Right kidney (tissue), 1 donor: Measurements from ENCODE around the gene ART1.

ENCODE experiments used
- DNase-seq: peaks from one replicate; pipeline ENCODE4 v3.0.0-alpha.2; 2016

Gene ART1

GRCh38 chr11:3666023-3666530 lies 21.1 kb downstream of the ART1 start:
- DNase-seq, result no peak

DNA sequence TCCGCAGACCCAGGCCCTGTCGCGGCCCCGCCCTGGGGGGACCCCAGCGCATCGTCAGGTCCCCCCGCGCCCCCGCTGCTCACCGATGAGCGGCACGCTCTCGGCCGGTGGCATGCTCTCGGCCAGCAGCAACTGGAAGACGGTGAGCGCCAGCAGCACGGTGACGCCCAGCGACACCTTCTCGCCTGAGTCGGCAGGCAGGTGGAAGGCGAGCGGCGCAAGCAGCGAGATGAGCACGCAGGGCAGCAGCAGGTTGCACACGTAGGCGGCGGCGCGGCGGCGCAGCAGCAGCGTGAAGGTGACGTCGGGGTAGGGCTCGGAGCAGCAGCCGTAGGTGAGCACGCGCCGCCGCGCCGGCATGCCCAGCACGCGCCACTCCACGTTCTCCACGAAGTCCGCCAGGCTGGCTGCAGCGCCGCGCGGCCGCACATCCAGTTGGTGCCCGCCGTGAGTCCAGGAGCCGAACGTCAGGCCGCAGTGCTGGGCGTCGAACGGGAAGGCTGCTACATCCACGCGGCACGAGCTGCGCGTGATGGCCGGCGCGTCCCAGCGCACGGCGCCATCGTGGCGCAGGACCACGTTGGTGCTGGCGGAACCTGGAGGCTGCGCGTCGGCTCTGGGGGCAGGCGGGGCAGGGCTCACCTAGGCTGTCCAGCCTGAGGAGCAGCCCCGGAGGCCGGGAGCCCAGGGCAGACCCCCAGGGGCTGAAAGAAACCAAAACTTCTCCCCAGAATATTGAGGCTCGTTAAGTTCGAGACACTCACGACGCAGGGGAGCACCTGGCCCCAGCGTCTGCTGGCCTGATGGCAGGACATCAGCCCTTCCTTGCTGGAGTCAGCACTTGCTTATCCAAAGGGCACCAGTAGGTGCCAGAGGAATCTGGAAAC lies 22.5 kb downstream of the ART1 start:
- DNase-seq, result no peak

DNA sequence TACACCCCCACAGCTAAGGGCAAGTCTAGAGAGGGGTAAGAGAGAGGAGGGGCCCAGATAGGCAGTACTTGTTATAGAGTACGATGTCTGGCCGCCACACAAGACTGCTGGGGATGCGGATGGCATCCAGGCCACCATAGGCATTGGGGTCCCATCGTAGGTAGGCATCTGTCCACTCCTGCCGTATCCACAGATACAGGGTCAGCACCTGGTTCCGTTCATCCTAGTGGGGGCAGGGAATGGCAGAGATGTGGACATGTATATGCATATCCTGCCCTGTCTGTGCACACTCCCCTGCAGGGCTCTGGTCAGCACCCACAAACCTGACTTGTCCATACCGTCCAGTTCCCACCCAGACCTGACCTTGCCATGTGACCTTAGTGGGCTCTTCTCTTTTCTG lies 24.2 kb downstream of the ART1 start:
- no peak for DNase-seq

DNA sequence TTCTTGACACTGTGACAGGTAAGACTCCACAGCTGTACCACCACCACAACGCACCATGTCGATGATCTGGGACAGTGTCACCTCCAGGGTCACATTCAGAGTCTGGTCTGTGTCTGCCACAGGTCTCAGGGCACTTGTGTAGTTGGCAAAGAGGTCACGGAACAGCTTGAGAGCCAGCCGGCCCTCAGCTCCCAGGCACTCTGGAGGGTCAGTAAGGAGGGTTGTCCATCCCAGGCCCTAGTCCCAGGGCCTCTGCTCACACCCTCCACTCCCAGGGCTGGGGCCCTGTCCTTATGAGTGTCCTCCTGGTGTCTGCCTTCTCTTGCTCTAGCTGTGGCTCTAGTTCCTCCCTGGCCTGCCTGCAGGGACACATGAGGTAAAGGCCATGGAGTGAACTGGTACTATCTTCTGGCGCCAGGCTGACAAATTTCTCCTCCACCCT lies 24.8 kb downstream of the ART1 start:
- no peak for DNase-seq

- peak; percentile 23 for DNase-seq
Measured at GRCh38 chr11:3671334-3672254, 26.7 kb downstream of the ART1 start, which contains the start of gene CHRNA10. Gene CHRNA10, minus strand, starts transcription at chr11:3671384. Its CDS starts 72 bp downstream, at chr11:3671312.

DNA sequence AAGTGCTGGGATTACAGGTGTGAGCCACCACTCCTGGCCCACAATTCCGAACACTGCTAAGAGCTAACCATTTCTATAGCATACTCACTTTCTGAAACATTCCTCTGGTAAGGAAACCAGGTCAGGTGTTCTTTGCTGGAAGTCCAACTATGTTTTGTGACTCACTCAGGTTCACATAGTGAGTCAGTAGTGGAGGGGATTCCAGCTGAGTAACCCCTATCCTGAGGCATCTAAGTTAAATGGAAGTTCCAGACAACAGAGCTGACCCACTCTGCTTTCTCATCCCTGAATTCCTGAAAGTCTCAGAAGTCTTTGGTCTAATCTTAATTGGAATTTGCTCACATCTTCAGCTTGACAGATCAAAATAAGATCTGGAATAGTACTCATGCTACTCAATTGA lies 29.3 kb downstream of the ART1 start:
- no peak for DNase-seq

GRCh38 chr11:3675971-3676370 lies 31.0 kb downstream of the ART1 start:
- DNase-seq, result no peak

DNA sequence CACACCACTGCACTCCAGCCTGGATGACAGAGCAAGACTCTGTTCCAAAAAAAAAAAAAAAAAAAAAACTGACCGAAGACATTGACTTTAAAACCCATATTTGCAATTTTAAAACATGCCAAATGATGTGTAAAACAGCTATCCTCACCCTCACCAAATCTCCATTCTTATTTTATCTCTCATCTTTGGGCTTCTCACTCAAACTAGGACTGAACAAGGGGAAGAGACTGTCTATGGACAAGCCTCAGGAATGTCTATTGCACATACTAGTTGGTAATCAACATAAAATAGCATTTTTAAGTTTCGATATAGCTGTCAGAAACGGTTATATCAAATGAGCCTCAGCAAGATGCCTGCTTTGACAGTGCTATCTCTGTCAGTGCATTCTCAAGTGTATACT lies 34.1 kb downstream of the ART1 start:
- DNase-seq, result no peak

GRCh38 chr11:3683039-3683438 lies 38.1 kb downstream of the ART1 start:
- DNase-seq, result no peak

GRCh38 chr11:3684129-3684818 lies 39.3 kb downstream of the ART1 start:
- DNase-seq, result no peak

DNA sequence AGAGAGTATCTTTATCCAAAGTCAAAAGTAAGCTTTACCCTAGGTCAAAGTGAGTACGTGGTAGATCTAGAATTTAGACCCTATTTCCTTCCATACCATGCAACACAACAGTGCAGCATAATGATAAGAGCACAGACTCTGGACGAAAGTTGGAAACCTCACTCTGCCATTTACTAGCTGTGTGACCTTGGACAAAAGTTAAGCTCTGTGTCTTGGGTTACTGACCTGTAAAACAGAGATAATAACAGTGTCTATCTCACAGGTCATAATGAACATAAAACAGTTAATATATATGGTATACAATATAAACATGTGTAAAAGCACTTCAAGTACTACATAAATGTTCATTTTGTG lies 39.9 kb downstream of the ART1 start:
- no peak for DNase-seq

GRCh38 chr11:3685923-3686322 lies 41.0 kb downstream of the ART1 start:
- DNase-seq, result no peak

DNA sequence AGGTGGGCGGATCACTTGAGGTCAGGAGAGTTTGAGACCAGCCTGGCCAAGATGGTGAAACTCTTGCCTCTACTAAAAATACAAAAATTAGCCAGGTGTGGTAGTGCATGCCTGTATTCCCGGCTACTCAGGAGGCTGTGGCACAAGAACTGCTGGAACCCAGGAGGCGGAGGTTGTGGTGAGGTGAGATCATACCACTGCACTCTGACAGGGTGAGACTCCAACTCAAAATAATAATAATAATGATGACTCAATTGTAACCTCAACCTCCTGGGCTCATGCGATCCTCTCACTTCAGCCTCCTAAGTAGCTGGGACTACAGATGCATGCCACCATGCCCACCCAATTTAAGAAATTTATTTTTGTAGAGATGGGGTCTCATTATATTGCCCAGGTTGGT lies 41.8 kb downstream of the ART1 start:
- DNase-seq, result no peak

- no peak for DNase-seq
Measured at GRCh38 chr11:3700410-3700809, 55.5 kb downstream of the ART1 start.

GRCh38 chr11:3700910-3701309 lies 56.0 kb downstream of the ART1 start:
- no peak for DNase-seq

DNA sequence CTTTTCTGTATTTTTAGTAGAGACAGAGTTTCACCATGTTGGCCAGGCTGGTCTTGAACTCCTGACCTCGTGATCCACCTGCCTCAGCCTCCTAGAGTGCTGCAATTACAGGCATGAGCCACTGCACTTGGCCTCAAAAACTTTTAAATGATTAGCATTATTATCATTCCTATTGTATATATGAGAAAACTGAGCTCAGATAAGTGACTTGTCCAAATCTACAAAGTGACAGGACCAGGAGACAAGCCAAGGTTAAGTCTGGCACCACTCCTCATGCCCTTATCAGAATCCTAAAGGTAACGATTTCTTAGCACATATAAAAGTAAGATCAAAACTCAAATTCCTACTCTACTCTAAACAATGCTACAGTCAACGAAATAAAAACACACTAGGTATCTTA lies 58.5 kb downstream of the ART1 start:
- no peak for DNase-seq

DNA sequence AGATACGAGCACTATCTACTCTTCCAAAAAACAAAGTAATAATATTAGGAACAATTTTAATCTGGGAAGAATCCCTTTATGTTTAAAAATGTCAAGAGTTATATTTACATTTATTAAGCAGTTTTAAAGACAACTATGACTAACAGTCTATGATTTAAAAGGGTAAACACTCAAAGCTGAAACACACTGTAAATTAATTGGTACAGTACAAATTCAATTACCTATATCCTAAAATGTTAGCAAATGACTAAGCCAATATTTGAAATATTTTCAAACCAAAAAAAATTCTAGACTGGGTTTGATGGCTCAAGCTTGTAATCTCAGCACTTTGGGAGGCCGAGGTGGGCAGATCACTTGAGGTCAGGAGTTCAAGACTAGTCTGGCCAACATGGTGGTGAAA lies 62.2 kb downstream of the ART1 start:
- no peak for DNase-seq

GRCh38 chr11:3709977-3710376 lies 65.0 kb downstream of the ART1 start:
- no peak for DNase-seq

DNA sequence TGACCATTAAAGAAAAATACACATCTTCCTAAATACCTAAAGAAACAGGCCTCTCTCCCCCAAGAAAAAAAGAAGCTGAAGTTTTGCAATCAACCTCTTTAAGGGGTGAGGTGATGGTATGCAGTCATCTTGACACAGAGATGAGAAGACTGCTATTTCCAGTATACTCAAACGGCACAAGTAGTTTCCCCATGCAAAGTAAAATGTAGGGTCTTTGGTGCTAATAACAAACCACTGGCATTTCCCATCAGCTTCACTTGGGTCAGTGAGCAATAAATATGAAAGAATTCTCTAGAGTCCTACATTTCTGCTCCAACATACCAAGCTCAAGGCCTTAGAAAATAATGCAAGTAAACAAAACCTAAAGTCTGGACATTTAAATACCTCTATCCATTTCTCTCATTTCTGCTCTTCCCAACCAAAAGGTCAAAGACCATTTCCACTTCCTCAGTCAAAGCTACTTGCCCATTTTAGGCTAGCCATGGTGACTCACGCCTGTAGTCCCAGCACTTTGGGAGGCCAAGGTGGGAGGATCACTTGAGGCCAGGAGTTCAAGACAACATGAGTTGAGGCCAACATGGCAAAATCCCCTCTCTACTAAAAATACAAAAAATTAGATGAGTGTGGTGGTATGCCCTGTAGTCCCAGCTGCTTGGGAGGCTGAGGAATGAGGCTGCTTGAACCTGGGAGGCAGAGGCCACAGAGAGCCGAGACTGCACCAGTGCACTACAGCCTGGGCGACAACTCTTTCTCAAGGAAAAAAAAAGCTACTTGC lies 65.7 kb downstream of the ART1 start:
- no peak for DNase-seq

DNA sequence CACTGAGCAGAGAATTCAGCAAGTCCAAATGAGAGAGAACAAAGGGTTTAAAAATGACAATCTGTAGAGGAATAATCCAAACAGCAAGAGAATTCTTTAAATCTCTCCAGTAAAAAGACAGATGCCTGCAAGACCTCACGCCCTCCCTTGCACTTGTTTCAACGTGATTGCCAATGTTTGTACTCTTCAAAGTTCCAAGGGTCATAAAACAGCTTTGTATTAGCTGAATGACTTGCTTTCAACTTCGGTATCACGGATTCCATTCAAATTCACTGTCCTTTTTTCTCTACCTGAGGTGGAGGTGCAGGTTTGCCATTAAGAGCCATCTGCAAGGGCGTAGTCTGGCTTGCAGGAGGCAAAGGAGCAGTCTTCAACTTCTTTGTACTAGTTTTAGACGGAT lies 67.3 kb downstream of the ART1 start:
- DNase-seq, result no peak
